ENCODE results near the gene NFATC3.

GRCh38 chr16:68086336-68086841, 1.2 kb downstream of the NFATC3 start:
- TF ChIP-seq CTCF (IDR thresholded peaks at IDR 0.05; ENCODE audit: insufficient read depth, low read length) (no peak), POLR2AphosphoS5 (IDR thresholded peaks at IDR 0.05; ENCODE audit: low read depth) (no peak), GABPA (IDR thresholded peaks at IDR 0.05; ENCODE audit: low read depth) (no peak)

Measured in HL-60 (cell line).